Measurements from ENCODE around the gene GARIN5A.

GRCh38 chr19:50464348-50464747, 12.3 kb downstream of the GARIN5A start:
- TF ChIP-seq GATA2 (IDR thresholded peaks at IDR 0.05; ENCODE audit: low read depth, low read length) (no peak), GATA3 (IDR thresholded peaks at IDR 0.05; ENCODE audit: low read depth, low read length) (no peak)

Measured in SH-SY5Y (cell line).